K562 (cell line): Measurements from ENCODE around the gene DUSP19. TPM values are rescaled to one million over a fixed set of nuclear protein-coding genes. Genes with fewer than 3 reads are reported as not detected.
A peak's percentile ranks its signal among the peaks of the same experiment; 100 is the strongest.

Experiments
- BRF1 ChIP-seq: IDR thresholded peaks from 3 replicates; pipeline ENCODE4 v1.6.1; 2011; ENCODE audit warnings: borderline replicate concordance, mild to moderate bottlenecking; ENCODE audit not compliant: insufficient read length; ENCODE audit errors: extremely low read depth
- CEBPG ChIP-seq, 3 experiments: fragments of 200-800 bp in 1 of 3; sonication (Bioruptor generic) in 1 of 3; sonication (generic) in 1 of 3; formaldehyde crosslinking in 1 of 3; IDR thresholded peaks in 2 of 3; conservative IDR thresholded peaks in 1 of 3; 2 replicates each; pipeline versions ENCODE4 v1.6.1 to v1.8.0; 2016 to 2022; ENCODE audit warnings: missing compliant biosample characterization in 2 of 3, missing genetic modification characterization in 2 of 3, mild to moderate bottlenecking in 1 of 3, missing genetic modification reagents in 1 of 3
- DIDO1 ChIP-seq: fragments of 450-650 bp; IDR thresholded peaks from 2 replicates; pipeline ENCODE4 v1.6.1; 2016; ENCODE audit warnings: low read depth, missing biosample characterization, missing genetic modification characterization
- EP400 ChIP-seq: fragments of 450-650 bp; IDR thresholded peaks from 2 replicates; pipeline ENCODE4 v1.6.1; 2017; ENCODE audit warnings: antibody characterized with exemption, mild to moderate bottlenecking, moderate library complexity
- FOSL1 ChIP-seq: fragments of 200-800 bp; sonication (Bioruptor generic); conservative IDR thresholded peaks from 2 replicates; pipeline ENCODE4 v1.6.1; 2016; ENCODE audit warnings: missing genetic modification characterization, missing compliant biosample characterization
- FUS ChIP-seq: fragments of 200-400 bp; formaldehyde crosslinking; optimal IDR thresholded peaks from 2 replicates; pipeline ENCODE3; 2017; ENCODE audit warnings: low read depth, low read length
- ILK ChIP-seq: fragments of 450-650 bp; IDR thresholded peaks from 2 replicates; pipeline ENCODE4 v1.6.1; 2016; ENCODE audit warnings: missing genetic modification characterization, low read depth, mild to moderate bottlenecking, missing compliant biosample characterization, moderate library complexity, borderline replicate concordance
- KAT2B ChIP-seq: IDR thresholded peaks from one replicate; pipeline ENCODE4 v1.6.1; 2012; ENCODE audit warnings: low read depth, mild to moderate bottlenecking, control low read depth, inconsistent platforms, low read length, moderate library complexity
- TEAD1 ChIP-seq, 2 experiments: fragments of 450-650 bp in 1 of 2; sonication (generic) in 1 of 2; formaldehyde crosslinking; IDR thresholded peaks; 2 replicates each; pipeline versions ENCODE4 v1.4.0 to v1.8.0; 2020 to 2022; ENCODE audit warnings: mild to moderate bottlenecking in 2 of 2, missing genetic modification reagents in 1 of 2
- ZBED1 ChIP-seq: IDR thresholded peaks from 2 replicates; pipeline ENCODE4 v1.6.1; 2014
- ZC3H4 ChIP-seq: sonication (generic); formaldehyde crosslinking; IDR thresholded peaks from 2 replicates; pipeline ENCODE4 v1.9.0; 2021; ENCODE audit warnings: missing genetic modification reagents, borderline replicate concordance
- polyA plus RNA-seq, 8 experiments: library from polyadenylated mRNA; depleted of rRNA in 4 of 8; stranded (reverse) in 5 of 8; unstranded in 3 of 8; fragments of >200 nt; fragmentation: Nextera tagmentation in 2 of 8; fragmentation: Illumina TruSeq in 1 of 8; extraction: Ambion mirVana in 2 of 8; extraction: Trizol in 1 of 8; gene quantifications; 2 replicates each; pipeline versions ENCODE4 v1.2.1 to v1.2.3, GENCODE V29; 2011 to 2014; ENCODE audit warnings: inconsistent platforms in 1 of 8, missing spikeins in 1 of 8
- total RNA-seq, 7 experiments: library from RNA; depleted of rRNA in 6 of 7; stranded (reverse); fragments of >200 nt in 6 of 7; fragmentation: Illumina TruSeq in 2 of 7; extraction: Trizol in 2 of 7; gene quantifications; 2 replicates each; pipeline versions ENCODE4 v1.2.1 to v1.2.3, GENCODE V29; 2011 to 2021; ENCODE audit warnings: low replicate concordance in 1 of 7
- TF ChIP-seq, protein P1 (sequence below): fragments of 250-450 bp; sonication (Bioruptor Pico); IDR thresholded peaks from 2 replicates; pipeline ENCODE4 v1.8.0; 2021; ENCODE audit warnings: moderate library complexity, mild to moderate bottlenecking, inconsistent platforms
- TF ChIP-seq, protein P2 (sequence below): fragments of 250-450 bp; sonication (Bioruptor Pico); IDR thresholded peaks from 2 replicates; pipeline ENCODE4 v1.5.0; 2020; ENCODE audit warnings: mild to moderate bottlenecking, borderline replicate concordance
- TF ChIP-seq, protein P3 (sequence below), 2 experiments: fragments of 450-650 bp; IDR thresholded peaks; 2 replicates each; pipeline ENCODE4 v1.6.1; 2016; ENCODE audit warnings: mild to moderate bottlenecking in 2 of 2, borderline replicate concordance in 1 of 2, low read depth in 1 of 2, moderate library complexity in 1 of 2
- TF ChIP-seq, protein P4 (sequence below): sonication (generic); formaldehyde crosslinking; IDR thresholded peaks from 2 replicates; pipeline ENCODE4 v1.9.0; 2022; ENCODE audit warnings: mild to moderate bottlenecking, missing genetic modification reagents

The DUSP19 gene
- total and polyA plus RNA-seq, 9 of the 15 experiments (the other 6 are each of a cell fraction or from before 2014, with no cell fraction given), result 1.6 to 6.3 (median 3.1) TPM

DNA sequence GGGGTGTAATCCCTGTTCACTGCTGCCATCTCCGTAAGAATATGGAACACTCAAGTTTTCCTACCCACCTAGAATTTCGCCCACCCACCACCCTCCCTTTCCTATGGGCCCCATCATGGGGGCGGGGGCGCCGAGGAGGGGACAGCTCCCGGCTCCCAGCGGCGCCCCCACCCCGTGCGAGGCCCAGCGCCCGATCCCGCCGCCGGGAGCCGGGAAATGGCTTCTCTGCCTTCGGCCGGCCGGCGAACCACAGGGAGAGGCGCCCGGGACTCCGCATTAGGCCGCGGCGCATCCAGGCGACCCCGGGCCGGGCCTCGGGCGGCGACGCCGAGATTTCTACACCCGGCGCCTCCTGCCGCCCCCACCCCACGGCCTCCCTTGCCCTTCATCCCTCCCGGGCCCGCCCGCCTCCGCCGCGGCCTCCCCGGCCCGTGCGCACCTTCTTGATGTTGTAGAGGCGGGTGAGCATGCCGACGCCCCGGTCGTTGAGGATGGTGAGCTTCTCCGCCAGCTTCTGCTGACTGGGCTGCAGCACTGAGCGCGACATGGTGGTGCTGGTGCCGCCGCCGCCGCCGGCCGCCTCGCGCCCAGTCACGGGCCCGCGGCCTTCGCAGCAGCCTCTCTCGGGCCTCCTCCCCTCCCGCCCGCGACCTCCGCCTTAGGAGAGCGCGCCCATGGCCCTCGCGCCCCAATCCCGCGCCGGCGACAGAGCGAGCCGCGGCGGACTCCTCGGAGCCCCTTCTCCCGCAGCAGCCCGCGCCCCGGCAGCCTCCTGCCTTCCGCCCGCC, 40.8 kb upstream of the DUSP19 start (continued):
- TF ChIP-seq, protein P1, sequence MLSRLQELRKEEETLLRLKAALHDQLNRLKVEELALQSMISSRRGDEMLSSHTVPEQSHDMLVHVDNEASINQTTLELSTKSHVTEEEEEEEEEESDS (CRISPR knock-in tag), result no peak
- TF ChIP-seq ZC3H4 (CRISPR knock-in tag), result no peak
- TF ChIP-seq, protein P2, sequence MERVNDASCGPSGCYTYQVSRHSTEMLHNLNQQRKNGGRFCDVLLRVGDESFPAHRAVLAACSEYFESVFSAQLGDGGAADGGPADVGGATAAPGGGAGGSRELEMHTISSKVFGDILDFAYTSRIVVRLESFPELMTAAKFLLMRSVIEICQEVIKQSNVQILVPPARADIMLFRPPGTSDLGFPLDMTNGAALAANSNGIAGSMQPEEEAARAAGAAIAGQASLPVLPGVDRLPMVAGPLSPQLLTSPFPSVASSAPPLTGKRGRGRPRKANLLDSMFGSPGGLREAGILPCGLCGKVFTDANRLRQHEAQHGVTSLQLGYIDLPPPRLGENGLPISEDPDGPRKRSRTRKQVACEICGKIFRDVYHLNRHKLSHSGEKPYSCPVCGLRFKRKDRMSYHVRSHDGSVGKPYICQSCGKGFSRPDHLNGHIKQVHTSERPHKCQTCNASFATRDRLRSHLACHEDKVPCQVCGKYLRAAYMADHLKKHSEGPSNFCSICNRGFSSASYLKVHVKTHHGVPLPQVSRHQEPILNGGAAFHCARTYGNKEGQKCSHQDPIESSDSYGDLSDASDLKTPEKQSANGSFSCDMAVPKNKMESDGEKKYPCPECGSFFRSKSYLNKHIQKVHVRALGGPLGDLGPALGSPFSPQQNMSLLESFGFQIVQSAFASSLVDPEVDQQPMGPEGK (CRISPR knock-in tag), result no peak
- TF ChIP-seq TEAD1 (CRISPR knock-in tag; IDR thresholded peaks at IDR 0.05), result no peak
- TF ChIP-seq DIDO1 (tag), result no peak
- TF ChIP-seq CEBPG (CRISPR knock-in tag; IDR thresholded peaks at IDR 0.05), result no peak
- TF ChIP-seq CEBPG (tag; conservative IDR thresholded peaks at IDR 0.05 in 1 of 2, IDR thresholded peaks at IDR 0.05 in 1 of 2), result no peak
- no peak; the same call in 1 of the 2 replicates for TF ChIP-seq ZBED1
- no peak for TF ChIP-seq ILK (tag)
- no peak for TF ChIP-seq KAT2B
- TF ChIP-seq, protein P3, sequence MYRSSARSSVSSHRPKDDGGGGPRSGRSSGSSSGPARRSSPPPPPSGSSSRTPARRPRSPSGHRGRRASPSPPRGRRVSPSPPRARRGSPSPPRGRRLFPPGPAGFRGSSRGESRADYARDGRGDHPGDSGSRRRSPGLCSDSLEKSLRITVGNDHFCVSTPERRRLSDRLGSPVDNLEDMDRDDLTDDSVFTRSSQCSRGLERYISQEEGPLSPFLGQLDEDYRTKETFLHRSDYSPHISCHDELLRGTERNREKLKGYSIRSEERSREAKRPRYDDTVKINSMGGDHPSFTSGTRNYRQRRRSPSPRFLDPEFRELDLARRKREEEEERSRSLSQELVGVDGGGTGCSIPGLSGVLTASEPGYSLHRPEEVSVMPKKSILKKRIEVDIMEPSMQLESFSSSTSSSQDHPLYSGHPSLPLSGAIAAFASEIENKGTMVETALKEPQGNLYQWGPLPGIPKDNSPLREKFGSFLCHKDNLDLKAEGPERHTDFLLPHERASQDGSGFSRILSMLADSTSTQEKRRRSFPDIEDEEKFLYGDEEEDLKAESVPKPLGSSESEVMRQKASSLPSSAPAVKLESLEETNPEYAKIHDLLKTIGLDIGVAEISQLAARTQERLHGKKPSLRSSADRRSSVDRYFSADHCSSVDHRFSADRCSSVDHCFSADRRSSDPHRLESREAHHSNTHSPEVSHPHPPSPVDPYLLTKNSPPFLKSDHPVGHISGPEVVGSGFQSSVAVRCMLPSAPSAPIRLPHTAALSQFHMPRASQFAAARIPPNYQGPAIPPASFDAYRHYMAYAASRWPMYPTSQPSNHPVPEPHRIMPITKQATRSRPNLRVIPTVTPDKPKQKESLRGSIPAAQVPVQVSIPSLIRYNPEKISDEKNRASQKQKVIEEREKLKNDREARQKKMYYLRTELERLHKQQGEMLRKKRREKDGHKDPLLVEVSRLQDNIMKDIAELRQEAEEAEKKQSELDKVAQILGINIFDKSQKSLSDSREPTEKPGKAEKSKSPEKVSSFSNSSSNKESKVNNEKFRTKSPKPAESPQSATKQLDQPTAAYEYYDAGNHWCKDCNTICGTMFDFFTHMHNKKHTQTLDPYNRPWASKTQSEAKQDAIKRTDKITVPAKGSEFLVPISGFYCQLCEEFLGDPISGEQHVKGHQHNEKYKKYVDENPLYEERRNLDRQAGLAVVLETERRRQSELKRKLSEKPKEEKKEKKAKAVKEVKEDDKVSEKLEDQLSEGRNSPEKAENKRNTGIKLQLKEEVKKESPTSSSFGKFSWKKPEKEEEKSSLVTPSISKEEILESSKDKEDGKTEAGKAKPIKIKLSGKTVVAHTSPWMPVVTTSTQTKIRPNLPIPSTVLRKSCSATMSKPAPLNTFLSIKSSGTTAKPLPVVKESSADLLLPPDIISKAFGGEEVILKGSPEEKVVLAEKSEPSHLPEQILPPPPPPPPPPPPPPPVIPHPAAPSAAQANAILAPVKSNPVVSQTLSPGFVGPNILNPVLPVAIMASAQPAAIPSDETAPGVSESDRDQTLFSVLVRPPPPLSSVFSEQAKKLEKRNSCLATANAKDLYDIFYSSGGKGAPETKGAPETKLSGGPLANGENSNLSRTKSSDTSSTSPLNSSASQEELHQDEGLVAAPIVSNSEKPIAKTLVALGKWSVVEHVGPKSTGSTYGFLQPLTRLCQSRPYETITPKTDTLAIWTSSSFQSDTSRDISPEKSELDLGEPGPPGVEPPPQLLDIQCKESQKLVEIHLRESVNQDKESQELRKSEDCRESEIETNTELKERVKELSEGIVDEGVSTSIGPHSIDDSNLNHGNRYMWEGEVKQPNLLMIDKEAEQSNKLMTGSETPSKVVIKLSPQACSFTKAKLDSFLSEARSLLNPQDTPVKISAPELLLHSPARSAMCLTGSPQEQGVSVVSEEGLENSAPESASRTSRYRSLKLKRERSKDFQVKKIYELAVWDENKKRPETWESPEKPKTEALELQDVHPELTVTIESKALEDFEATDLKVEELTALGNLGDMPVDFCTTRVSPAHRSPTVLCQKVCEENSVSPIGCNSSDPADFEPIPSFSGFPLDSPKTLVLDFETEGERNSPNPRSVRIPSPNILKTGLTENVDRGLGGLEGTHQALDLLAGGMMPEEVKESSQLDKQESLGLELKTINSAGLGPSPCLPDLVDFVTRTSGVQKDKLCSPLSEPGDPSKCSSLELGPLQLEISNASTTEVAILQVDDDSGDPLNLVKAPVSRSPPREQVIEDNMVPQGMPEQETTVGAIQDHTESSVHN (IDR thresholded peaks at IDR 0.05; ENCODE audit: borderline replicate concordance in 1 of 2, low read depth in 1 of 2), result no peak
- TF ChIP-seq FUS, result peak; percentile 70
- TF ChIP-seq FOSL1, result peak; percentile 40; the same call in 1 of the 2 replicates
- no peak for TF ChIP-seq EP400
- no peak for TF ChIP-seq BRF1
- TF ChIP-seq, protein P4, sequence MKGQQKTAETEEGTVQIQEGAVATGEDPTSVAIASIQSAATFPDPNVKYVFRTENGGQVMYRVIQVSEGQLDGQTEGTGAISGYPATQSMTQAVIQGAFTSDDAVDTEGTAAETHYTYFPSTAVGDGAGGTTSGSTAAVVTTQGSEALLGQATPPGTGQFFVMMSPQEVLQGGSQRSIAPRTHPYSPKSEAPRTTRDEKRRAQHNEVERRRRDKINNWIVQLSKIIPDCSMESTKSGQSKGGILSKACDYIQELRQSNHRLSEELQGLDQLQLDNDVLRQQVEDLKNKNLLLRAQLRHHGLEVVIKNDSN (CRISPR knock-in tag), result no peak
